ENCODE data around the gene ATP5MC3.

DNA sequence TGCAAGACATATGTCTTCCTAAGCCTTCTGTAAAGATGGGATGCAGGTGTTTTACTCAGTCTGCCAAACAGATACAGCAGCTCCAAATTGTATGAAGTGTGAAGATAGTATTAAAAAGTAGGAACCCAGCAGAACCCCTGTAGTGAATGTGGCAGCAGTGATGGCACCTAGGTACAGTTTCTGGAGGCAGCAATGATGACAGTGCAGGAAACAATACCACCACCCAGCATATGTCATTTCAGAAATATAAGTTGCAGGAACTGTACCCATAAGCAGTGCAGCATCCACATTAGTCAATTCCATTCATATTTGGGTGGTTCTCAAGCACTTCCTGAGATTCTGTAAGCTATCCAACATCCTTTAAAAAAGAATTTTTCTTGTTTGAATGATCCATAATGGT lies 46.7 kb upstream of the ATP5MC3 start:
- TF ChIP-seq POLR2AphosphoS5 (IDR thresholded peaks at IDR 0.05; ENCODE audit: low read depth) = no peak
- TF ChIP-seq, protein P1, sequence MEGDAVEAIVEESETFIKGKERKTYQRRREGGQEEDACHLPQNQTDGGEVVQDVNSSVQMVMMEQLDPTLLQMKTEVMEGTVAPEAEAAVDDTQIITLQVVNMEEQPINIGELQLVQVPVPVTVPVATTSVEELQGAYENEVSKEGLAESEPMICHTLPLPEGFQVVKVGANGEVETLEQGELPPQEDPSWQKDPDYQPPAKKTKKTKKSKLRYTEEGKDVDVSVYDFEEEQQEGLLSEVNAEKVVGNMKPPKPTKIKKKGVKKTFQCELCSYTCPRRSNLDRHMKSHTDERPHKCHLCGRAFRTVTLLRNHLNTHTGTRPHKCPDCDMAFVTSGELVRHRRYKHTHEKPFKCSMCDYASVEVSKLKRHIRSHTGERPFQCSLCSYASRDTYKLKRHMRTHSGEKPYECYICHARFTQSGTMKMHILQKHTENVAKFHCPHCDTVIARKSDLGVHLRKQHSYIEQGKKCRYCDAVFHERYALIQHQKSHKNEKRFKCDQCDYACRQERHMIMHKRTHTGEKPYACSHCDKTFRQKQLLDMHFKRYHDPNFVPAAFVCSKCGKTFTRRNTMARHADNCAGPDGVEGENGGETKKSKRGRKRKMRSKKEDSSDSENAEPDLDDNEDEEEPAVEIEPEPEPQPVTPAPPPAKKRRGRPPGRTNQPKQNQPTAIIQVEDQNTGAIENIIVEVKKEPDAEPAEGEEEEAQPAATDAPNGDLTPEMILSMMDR (conservative IDR thresholded peaks at IDR 0.05; ENCODE audit: low read depth in 2 of 2) = no peak
- TF ChIP-seq, protein P2, sequence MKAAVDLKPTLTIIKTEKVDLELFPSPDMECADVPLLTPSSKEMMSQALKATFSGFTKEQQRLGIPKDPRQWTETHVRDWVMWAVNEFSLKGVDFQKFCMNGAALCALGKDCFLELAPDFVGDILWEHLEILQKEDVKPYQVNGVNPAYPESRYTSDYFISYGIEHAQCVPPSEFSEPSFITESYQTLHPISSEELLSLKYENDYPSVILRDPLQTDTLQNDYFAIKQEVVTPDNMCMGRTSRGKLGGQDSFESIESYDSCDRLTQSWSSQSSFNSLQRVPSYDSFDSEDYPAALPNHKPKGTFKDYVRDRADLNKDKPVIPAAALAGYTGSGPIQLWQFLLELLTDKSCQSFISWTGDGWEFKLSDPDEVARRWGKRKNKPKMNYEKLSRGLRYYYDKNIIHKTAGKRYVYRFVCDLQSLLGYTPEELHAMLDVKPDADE (IDR thresholded peaks at IDR 0.05) = no peak
- TF ChIP-seq ZNF331 (CRISPR knock-in tag; IDR thresholded peaks at IDR 0.05; ENCODE audit: low read depth) = no peak
- TF ChIP-seq, protein P3, sequence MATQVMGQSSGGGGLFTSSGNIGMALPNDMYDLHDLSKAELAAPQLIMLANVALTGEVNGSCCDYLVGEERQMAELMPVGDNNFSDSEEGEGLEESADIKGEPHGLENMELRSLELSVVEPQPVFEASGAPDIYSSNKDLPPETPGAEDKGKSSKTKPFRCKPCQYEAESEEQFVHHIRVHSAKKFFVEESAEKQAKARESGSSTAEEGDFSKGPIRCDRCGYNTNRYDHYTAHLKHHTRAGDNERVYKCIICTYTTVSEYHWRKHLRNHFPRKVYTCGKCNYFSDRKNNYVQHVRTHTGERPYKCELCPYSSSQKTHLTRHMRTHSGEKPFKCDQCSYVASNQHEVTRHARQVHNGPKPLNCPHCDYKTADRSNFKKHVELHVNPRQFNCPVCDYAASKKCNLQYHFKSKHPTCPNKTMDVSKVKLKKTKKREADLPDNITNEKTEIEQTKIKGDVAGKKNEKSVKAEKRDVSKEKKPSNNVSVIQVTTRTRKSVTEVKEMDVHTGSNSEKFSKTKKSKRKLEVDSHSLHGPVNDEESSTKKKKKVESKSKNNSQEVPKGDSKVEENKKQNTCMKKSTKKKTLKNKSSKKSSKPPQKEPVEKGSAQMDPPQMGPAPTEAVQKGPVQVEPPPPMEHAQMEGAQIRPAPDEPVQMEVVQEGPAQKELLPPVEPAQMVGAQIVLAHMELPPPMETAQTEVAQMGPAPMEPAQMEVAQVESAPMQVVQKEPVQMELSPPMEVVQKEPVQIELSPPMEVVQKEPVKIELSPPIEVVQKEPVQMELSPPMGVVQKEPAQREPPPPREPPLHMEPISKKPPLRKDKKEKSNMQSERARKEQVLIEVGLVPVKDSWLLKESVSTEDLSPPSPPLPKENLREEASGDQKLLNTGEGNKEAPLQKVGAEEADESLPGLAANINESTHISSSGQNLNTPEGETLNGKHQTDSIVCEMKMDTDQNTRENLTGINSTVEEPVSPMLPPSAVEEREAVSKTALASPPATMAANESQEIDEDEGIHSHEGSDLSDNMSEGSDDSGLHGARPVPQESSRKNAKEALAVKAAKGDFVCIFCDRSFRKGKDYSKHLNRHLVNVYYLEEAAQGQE (IDR thresholded peaks at IDR 0.05; ENCODE audit: unreplicated experiment) = no peak
- TF ChIP-seq EZH2phosphoT487 (IDR thresholded peaks at IDR 0.05; ENCODE audit: unreplicated experiment) = no peak
- no peak for TF ChIP-seq EZH2 (IDR thresholded peaks at IDR 0.05; ENCODE audit: low read depth, unreplicated experiment)
- no peak for TF ChIP-seq CREB1 (CRISPR knock-in tag; IDR thresholded peaks at IDR 0.05; ENCODE audit: low read depth)
- TF ChIP-seq ZNF114 (CRISPR knock-in tag; IDR thresholded peaks at IDR 0.05) = no peak
- no peak for TF ChIP-seq STAT1 (IDR thresholded peaks at IDR 0.05; ENCODE audit: unreplicated experiment)
- TF ChIP-seq JUNB (IDR thresholded peaks at IDR 0.05; ENCODE audit: unreplicated experiment) = no peak
- no peak for TF ChIP-seq NANOG (IDR thresholded peaks at IDR 0.05; ENCODE audit: borderline replicate concordance)
- TF ChIP-seq, protein P4, sequence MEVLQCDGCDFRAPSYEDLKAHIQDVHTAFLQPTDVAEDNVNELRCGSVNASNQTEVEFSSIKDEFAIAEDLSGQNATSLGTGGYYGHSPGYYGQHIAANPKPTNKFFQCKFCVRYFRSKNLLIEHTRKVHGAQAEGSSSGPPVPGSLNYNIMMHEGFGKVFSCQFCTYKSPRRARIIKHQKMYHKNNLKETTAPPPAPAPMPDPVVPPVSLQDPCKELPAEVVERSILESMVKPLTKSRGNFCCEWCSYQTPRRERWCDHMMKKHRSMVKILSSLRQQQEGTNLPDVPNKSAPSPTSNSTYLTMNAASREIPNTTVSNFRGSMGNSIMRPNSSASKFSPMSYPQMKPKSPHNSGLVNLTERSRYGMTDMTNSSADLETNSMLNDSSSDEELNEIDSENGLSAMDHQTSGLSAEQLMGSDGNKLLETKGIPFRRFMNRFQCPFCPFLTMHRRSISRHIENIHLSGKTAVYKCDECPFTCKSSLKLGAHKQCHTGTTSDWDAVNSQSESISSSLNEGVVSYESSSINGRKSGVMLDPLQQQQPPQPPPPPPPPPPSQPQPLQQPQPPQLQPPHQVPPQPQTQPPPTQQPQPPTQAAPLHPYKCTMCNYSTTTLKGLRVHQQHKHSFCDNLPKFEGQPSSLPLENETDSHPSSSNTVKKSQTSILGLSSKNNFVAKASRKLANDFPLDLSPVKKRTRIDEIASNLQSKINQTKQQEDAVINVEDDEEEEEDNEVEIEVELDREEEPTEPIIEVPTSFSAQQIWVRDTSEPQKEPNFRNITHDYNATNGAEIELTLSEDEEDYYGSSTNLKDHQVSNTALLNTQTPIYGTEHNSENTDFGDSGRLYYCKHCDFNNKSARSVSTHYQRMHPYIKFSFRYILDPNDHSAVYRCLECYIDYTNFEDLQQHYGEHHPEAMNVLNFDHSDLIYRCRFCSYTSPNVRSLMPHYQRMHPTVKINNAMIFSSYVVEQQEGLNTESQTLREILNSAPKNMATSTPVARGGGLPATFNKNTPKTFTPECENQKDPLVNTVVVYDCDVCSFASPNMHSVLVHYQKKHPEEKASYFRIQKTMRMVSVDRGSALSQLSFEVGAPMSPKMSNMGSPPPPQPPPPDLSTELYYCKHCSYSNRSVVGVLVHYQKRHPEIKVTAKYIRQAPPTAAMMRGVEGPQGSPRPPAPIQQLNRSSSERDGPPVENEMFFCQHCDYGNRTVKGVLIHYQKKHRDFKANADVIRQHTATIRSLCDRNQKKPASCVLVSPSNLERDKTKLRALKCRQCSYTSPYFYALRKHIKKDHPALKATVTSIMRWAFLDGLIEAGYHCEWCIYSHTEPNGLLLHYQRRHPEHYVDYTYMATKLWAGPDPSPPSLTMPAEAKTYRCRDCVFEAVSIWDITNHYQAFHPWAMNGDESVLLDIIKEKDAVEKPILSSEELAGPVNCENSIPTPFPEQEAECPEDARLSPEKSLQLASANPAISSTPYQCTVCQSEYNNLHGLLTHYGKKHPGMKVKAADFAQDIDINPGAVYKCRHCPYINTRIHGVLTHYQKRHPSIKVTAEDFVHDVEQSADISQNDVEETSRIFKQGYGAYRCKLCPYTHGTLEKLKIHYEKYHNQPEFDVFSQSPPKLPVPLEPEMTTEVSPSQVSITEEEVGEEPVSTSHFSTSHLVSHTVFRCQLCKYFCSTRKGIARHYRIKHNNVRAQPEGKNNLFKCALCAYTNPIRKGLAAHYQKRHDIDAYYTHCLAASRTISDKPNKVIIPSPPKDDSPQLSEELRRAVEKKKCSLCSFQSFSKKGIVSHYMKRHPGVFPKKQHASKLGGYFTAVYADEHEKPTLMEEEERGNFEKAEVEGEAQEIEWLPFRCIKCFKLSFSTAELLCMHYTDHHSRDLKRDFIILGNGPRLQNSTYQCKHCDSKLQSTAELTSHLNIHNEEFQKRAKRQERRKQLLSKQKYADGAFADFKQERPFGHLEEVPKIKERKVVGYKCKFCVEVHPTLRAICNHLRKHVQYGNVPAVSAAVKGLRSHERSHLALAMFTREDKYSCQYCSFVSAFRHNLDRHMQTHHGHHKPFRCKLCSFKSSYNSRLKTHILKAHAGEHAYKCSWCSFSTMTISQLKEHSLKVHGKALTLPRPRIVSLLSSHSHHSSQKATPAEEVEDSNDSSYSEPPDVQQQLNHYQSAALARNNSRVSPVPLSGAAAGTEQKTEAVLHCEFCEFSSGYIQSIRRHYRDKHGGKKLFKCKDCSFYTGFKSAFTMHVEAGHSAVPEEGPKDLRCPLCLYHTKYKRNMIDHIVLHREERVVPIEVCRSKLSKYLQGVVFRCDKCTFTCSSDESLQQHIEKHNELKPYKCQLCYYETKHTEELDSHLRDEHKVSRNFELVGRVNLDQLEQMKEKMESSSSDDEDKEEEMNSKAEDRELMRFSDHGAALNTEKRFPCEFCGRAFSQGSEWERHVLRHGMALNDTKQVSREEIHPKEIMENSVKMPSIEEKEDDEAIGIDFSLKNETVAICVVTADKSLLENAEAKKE (CRISPR knock-in tag; IDR thresholded peaks at IDR 0.05) = no peak

All from GM23338 (cell line).